ENCODE measurements around the gene DMKN.

DNA sequence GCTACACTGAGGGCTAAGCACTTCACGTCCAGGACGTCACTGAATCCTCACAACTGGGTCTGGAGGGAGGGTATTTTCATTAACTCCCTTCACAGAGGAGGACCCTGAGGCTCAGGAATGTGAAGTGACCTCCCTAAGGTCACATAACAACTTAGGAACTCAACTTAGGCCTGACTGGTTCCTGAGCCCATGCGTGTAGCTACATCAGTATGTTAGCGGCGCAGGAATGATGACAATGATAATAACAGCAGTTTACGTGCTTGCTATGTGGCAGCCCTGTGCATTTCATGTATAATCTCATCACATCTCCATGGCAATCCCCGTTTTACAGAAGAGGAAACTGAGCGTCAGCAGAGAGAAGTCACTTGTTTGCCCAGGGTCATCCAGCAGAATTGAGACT is 41.5 kb downstream of the DMKN start:
- TF ChIP-seq, protein P1, sequence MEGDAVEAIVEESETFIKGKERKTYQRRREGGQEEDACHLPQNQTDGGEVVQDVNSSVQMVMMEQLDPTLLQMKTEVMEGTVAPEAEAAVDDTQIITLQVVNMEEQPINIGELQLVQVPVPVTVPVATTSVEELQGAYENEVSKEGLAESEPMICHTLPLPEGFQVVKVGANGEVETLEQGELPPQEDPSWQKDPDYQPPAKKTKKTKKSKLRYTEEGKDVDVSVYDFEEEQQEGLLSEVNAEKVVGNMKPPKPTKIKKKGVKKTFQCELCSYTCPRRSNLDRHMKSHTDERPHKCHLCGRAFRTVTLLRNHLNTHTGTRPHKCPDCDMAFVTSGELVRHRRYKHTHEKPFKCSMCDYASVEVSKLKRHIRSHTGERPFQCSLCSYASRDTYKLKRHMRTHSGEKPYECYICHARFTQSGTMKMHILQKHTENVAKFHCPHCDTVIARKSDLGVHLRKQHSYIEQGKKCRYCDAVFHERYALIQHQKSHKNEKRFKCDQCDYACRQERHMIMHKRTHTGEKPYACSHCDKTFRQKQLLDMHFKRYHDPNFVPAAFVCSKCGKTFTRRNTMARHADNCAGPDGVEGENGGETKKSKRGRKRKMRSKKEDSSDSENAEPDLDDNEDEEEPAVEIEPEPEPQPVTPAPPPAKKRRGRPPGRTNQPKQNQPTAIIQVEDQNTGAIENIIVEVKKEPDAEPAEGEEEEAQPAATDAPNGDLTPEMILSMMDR (IDR thresholded peaks at IDR 0.05; ENCODE audit: insufficient read depth, low read length, poor library complexity, severe bottlenecking): no peak
- no peak for TF ChIP-seq EZH2phosphoT487 (conservative IDR thresholded peaks at IDR 0.05; ENCODE audit: low read length)

All from SU-DHL-6 (cell line).